ENCODE data around the gene NPIPB8.
"Not testable (repeated sequence)": the region's sequence is repeated elsewhere in the genome, so short reads cannot be mapped to it uniquely, and the experiment has no call there.

NPIPB8 gene

DNA sequence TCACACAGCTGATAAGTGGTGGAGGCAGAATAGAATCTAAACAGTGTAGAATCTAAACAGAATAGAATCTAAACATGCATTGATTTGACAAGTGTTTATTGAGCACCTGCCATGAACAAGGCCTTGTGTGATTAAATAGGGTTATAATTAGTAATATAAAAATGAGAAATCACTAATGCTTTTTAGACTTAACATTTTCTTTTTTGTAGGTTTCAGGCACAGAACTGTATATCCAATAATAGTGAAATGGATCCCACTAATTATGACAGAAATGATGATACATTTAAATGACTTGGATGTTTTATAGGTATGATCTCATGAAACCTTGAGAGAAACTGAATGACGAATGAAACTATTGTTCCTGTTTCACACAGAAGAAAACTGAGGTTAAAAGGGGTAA lies at the start of gene NPIPB8:
TSS of gene NPIPB8 (plus strand) at position 301 of the 400 bp plus-strand sequence. CDS start 296 bp downstream, outside the sequence.
- not testable (repeated sequence) for DNase-seq (ENCODE audit: low spot score)

DNA sequence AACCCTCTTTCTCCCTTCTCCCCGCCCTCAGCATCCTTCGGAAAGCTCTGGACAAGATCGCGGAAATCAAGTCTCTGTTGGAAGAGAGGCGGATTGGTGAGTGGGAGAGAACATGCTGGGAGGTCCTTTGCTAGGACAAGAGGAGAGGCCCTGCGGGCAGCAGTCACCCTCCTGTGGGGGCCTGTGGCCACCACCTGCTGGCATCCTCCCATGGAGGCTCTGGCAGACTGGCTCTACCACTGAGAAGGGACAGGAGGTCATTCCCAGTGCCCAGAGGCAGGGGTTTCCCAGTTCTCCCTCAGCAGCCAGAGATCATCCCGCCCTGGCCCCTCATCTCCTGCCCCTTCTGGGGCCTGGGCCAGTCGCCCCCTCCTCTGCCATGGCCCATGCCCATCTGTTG lies 48.8 kb upstream of the NPIPB8 start:
- no peak for DNase-seq (ENCODE audit: low spot score)

DNA sequence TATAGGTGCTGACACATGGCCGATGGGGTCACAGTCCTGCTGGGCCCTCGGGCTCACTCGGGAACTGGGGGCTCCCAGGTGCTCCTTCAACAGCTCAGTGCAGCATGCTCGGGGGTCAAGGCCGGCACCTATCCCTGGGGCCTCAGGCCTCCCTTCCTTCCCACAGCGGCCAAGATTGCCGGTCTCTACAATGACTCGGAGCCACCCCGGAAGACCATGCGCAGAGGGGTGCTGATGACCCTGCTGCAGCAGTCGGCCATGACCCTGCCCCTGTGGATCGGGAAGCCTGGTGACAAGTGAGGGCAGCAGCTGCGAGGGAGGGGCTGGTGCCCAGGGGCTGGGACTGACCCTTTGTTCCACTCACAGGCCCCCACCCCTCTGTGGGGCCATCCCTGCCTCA lies 47.9 kb upstream of the NPIPB8 start:
- DNase-seq (ENCODE audit: low spot score): no peak

DNA sequence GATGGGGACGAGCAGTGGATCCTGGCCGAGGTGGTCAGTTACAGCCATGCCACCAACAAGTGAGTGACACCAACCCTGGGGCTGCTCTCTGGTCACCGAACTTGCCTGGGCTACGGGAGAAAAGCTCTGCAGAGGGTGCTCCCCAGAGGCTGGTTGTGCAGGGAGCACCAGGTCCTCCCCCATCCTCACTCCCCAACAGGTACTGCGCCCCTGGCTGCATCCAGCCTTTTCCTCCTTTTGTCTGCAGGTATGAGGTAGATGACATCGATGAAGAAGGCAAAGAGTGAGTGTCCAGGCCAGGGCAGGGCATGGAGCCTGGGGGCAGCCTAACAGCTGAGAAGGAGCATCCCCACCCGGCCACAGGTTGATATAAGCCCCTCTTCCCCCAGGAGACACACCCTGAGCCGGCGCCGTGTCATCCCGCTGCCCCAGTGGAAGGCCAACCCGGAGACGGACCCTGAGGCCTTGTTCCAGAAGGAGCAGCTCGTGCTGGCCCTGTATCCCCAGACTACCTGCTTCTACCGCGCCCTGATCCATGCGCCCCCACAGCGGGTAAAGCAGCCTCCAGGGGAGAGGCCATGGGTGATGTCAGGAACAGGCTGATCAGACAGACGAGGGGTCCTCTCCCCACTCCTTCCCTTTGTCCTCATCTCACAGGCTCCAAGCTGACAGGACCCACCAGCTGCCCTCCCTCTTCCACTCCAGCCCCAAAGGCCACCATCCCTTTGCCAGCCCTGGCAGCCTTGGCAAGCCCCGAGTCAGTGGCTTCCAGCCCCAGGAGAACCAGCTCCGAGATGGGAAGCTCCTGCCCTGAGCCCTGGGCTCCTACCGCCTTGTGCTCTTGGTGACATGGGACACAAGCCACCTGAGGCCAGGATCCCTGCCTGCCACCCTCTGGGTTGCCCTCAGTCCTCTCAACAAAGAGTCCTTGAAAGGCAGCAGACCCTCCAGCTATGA lies 47.2 kb upstream of the NPIPB8 start:
- DNase-seq (ENCODE audit: low spot score): no peak

DNA sequence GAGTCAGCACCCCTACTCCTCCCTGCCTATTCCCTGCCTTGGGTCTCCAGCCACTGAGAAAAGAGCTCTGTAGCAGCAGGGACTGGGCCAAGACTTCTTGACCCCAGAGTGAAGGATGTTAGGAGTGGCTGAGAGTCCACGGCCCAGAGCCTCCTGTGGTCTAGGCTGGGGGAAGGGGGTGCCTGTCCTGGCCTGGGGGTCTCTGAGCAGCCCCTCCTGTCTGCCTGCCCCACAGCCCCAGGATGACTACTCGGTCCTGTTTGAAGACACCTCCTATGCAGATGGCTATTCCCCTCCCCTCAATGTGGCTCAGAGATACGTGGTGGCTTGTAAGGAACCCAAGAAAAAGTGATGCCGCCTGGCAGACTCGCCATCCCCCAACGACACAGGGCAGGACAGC lies 46.5 kb upstream of the NPIPB8 start:
- no peak for DNase-seq (ENCODE audit: low spot score)

DNA sequence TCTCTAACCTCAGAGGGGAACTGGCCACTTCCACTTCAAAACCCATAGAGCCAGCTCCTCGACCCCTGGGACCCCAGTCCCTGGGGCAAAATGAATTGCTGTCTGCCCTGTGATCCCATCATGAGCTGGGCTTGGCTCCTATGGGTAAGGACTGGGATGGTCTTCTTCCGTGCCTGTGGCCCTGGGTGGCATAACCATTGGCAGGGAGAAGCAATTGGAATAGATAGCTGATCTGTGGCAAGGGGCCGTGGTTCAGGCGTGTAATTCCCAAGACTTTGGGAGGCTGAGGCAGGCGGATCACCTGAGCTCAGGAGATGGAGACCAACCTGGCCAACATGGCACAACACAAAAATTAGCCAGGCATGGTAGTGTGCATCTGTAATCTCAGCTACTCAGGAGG lies 45.4 kb upstream of the NPIPB8 start:
- no peak for DNase-seq (ENCODE audit: low spot score)

DNA sequence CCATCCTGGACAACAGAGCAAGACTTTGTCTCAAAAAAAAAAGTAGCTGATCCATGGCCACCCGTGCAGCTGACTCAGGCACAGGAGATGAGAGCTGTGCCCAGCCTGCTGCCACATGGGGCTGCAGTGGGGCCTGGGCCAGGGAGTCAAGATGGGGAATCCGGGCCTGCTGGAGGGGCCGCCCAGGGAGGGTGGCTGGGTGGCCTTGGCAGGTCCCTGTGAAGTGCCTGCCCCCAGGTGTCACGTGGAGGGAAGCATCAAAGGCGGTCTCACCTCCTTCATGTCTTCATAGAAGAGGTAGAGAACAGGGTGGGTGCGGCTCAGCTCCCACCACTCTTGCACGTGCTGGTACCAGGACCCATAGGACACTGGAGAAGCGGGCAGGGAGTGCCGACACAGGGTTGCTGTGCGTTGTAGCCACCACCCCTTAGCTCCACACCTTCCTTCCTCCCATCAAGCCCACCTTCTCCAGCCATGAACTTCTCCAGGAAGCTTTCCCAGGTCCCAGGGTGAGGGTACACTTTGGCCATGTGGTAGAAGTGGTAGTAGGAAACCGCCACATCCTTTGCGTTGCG lies 44.8 kb upstream of the NPIPB8 start:
- DNase-seq (ENCODE audit: low spot score): no peak

DNA sequence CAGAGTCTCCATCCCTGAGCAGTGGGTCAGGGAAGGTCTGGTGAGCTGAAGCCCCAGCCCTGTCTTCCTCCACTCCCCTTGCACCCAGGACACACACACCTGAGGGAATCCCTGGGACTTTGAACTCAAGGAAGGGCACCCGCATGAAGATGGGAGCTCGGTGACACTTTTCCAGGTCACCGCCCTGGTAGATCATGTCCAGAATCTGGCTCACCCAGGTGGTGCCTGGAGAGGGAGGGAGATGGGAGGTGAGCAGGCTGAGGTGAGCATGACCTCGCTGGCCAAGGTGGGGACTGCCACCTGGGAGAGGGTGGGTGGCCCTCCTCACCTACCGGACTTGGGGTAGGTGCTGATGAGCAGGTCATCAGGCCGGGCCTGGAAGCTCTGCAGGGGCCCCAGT lies 42.4 kb upstream of the NPIPB8 start:
- not testable (repeated sequence) for DNase-seq (ENCODE audit: low spot score)

DNA sequence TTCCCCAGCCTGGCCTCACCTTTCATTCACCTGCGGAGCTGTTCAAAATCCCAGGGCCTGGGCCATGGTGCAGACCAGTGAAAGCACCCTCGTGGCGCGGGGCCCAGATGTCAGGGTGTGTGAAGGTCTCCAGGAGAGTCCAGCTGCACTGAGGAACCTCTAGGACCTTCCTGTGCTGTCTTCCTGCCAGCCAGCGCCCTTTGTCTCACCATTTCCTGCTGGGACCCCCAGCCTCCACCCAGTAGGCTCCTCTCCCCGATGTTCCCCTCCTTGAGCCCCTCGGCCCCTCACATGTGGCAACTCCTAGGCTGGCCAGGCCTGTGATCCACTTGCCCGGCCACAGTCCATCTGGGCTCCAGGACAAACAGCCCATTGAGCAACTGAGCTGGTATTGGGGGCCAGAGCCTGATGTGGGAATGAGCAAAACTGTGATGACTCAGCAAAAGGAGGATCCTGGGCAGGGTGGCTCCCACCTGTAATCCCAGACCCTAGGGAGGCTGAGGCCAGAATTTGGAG lies 41.7 kb upstream of the NPIPB8 start:
- no peak for DNase-seq (ENCODE audit: low spot score)

DNA sequence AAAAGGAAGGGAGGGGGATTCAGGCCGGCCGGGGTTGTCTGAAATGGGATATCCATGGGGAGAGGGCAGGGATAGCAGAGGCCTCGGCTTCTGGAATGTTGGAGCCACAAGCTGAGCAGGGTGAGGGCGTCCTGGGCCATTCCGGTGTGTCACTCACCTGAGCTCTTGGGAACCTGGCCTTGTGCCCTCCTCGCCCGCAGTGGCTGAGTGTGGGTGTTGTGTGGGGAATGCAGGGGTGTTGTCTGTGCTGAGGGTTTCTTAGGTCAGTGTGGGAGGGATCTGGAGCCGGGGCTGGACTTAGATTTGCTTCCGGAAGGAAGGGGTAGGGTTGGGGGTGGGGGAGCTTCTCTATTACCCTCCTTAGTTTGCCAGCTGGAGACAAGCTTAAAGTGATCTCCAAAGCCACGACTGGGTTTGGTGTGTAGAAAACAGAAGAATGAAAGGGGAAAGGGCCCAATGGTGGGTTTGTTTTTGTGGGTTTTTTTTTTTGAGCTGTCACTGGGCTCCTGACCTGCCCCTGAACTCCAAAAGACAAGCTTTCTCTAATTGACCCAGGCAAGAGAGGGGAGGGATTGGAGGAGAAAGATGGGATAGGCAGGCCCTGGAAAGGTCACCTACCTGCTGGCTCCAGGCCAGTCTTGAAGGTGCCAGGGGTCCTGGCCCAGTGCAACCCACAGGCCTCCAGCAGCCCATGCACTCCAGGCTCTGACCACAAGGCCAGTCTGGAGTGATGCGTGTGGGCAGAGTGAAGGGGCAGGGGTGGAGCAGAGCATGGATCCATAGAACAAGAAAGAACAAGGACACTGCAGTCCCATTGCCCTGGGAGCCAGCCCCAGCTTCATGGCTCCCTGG lies 40.8 kb upstream of the NPIPB8 start, which contains the start of gene SULT1A2:
TSS of gene SULT1A2 (minus strand) at position 211 of the 852 bp plus-strand sequence. CDS start 1,120 bp downstream, outside the sequence.
- no peak for DNase-seq (ENCODE audit: low spot score)

DNA sequence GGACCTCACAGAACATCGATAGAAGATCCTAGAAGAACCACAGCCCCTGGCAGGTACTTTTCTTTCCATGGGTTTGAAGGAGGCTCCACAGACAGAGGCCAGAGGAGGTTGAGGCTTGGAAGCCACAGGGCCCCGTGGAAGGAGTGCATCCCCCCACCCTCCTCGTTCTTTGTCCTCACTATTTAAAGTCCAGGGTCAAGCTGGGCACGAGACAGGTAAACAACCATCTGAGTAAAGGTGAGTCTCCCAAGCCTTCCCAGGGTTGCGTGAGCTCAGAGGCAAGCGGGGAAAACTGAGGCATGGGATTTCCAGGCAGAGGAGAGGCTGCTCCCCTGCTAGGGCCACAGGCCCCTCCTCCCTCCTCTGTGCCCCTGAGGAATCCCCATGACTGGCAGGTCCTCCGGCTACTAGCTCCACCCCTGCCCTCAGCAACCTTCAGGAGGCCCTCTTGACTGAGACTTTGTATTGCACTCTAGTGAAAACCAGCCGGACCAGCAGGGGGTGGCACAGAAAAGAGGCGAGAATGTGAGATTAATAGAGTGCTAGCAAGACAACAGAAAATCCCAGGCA lies 40.1 kb upstream of the NPIPB8 start:
- no peak for DNase-seq (ENCODE audit: low spot score)

DNA sequence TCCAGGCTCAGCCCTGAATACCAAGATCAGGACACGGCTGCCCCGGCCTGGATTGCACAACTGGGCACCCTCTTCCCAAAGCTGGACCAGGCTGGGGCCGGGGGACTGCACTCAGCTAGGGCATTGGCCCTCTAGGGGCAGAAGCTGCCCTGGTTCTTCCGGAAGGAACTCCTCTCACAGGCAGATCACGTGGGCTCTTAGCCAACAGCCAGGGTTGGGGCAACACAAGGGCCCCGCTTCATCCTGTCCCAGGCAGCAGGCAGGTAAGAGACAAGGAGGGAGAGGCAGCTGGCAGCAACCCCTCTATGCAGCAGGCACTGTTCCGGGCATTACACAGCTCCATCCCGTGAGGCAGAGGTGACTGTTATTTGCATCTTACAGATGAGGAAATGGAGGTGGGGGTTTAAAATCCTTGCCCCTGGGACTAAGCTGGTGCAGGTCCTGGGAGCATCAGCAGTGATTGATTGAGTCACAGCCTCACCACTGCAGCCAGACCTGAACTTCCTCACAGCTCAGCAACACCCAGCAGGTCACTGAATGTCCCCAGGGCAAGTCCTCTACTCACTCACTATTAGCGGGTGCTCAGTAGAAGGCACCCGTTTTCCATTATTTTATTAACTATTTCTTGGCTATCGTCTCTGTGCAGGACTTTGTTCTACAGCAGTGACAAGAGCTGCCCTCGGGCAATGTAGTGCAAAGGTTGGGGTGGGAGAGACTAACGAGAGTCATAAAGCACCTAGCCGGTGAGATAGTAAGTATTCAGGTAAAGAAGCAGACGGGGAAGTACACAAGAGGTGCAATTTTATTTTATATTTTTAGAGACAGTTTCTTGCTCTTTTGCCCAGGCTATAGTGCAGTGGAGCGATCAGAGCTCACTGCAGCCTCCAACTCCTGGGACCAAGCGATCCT lies 38.2 kb upstream of the NPIPB8 start:
- DNase-seq (ENCODE audit: low spot score): not testable (repeated sequence)

DNA sequence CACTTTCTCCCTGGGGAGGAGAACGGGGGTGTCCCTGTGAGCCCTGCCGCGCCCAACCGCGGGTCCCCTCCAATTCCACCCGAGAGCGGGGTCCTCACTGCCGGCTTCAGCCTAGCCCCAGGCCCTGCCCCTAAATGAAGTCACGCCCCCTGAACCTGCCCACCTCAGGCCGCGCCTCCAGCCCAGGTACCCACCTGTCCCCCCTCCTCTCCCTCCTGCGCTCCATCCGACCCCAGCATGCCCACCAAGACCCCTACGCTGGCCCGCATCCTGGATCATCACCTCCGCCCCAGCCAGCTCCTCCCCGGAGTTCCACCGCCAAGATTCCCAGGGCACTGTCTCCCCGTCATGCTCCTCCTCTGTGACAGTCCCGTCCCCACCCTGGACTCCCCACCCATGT lies 36.9 kb upstream of the NPIPB8 start:
- DNase-seq (ENCODE audit: low spot score): not testable (repeated sequence)

DNA sequence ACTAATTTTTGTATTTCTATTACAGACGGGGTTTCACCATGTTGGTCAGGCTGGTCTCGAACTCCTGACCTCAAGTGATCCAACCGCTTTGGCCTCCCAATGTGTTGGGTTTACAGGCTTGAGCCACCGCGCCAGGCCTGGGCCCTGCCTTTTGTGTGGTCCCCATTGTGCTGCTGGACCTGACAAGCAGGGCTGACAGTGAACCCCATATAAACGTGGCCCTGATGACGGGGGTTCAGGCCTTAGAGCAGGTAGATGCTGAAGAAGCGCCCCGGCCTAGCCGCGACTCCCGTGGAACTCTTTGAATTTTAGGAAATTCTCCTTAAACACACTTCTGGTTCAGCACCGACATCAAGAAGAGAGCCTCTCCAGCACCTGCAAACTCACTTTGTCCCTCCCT lies 36.3 kb upstream of the NPIPB8 start:
- not testable (repeated sequence) for DNase-seq (ENCODE audit: low spot score)

DNA sequence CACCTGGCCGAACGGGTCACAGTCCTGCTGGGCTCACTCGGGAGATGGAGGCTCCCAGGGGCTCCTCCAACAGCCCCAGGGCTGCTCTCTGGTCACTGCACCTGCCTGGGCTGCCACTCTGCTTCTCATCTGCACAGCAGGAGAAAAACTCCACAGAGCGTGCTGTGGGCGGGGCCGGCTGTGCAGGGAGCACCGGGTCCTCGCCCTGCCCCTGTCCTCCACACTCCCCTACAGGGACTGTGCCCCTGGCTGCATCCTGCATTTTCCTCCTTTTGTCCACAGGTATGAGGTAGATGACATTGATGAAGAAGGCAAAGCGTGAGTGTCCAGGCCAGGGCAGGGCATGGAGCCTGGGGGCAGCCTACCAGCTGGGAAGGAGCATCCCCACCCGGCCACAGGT lies 35.8 kb upstream of the NPIPB8 start:
- not testable (repeated sequence) for DNase-seq (ENCODE audit: low spot score)

DNA sequence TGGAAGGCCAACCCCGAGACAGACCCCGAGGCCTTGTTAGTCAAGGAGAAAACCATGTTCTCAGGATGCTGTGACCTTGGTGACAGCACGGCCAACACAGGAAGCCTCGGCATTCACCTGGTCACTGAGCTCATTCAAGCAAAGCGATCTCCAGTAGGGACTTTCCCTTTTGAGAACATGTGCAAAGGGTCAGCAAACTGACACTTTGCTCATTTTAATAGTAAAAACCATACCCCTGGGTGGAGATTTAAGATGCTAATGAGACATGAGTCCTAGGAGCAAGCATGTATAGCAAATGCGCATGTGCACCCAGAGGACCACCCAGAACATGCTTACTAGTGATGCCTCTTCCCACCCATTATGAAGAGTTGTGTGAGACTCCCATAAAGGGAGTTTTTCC lies 35.3 kb upstream of the NPIPB8 start:
- no peak for DNase-seq (ENCODE audit: low spot score)

DNA sequence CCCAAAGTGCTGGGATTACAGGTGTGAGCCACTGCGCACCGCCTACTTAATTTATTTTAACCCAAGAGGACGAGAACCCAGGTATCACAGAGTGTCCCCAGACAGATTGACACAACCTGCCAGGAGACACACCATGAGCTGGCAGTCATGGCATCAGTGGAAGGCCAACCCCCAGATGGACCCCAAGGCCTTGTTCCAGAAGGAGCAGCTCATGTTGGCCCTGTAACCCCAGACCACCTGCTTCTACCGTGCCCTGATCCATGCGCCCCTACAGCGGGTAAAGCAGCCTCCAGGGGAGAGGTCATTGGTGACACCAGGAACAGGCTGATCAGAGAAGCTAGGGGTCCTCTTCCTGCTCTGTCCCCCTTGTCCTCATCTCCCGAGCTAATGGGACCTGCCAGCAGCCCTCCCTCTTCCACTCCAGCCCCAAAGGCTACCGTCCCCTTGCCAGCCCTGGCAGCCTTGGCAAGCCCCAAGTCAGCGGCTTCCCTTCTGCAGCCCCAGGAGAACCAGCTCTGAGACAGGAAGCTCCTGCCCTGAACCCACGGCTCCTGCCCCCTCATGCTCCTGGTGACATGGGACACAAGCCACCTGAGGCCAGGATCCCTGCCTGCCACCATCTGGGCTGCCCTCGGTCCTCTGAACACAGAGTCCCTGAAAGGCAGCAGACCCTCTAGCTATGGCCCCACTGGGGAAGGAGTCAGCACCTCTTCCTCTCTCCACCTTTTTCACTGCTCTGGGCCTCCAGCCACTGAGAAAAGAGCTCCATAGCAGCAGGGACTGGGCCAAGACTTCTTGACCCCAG lies 34.3 kb upstream of the NPIPB8 start:
- no peak for DNase-seq (ENCODE audit: low spot score)

DNA sequence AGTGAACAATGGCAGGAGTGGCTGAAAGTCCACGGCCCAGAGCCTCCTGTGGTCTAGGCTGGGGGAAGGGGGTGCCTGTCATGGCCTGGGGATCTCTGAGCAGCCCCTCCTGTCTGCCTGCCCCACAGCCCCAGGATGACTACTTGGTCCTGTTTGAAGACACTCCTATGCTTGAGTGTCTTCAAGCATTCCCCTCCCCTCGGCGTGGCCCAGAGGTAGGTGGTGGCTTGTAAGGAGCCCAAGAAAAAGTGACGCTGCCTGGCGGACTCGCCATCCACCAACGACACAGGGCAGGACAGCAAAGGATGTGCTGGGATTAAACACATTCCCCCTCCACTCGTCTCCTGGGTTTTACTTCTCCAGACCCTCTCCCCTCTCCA lies 33.7 kb upstream of the NPIPB8 start:
- no peak for DNase-seq (ENCODE audit: low spot score)

DNA sequence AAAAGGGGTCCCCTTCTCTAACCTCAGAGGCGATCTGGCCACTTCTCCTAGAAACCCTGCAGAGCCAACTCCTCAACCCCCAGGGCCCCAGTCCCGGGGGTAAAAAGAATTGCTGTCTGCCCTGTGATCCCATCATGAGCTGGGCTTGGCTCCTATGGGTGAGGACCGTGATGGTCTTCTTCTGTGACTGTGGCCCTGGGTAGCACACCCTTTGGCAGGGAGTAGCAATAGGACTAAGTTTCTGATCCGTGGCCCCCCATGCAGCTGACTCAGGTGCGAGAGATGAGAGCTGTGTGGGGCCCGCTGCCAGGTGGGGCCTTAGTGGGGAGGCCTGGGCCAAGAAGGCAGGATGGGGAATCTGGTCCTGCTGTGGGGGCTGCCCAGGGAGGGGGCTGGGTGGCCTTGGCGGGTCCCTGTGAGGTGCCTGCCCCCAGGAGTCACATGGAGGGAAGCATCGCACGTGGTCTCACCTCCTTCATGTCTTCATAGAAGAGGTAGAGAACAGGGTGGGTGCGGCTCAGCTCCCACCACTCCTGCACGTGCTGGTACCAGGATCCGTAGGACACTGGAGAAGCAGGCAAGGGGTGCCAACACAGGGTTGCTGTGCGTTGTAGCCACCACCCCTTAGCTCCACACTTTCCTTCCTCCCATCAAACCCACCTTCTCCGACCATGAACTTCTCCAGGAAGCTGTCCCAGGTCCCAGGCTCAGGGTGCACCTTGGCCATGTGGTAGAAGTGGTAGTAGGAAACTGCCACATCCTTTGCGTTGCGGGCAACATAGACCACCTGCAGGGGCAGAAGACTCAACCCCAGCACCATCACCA lies 31.4 kb upstream of the NPIPB8 start:
- no peak for DNase-seq (ENCODE audit: low spot score)

All from Ammon's horn (tissue), 1 donor.